DOHH2 (cell line): ENCODE data around the gene TUBE1.

ENCODE experiments used
- H3F3A ChIP-seq: fragments of 200-600 bp; sonication (generic), shearing (Covaris generic); 2 replicates; pipeline ENCODE4 v1.6.0; 2016; ENCODE audit warnings: antibody characterized with exemption, mild to moderate bottlenecking; ENCODE audit not compliant: control insufficient read depth, insufficient read depth
- H3K27ac ChIP-seq: fragments of 200-600 bp; sonication (generic); 2 replicates; pipeline ENCODE4 v1.5.1; 2014; ENCODE audit warnings: low read depth, mild to moderate bottlenecking, low read length, moderate library complexity
- H3K27me3 ChIP-seq: fragments of 200-600 bp; sonication (generic); 2 replicates; pipeline ENCODE4 v1.6.1; 2014; ENCODE audit warnings: mild to moderate bottlenecking, low read length, mixed read lengths; ENCODE audit not compliant: control insufficient read depth
- H3K36me3 ChIP-seq: fragments of 200-600 bp; sonication (generic); 2 replicates; pipeline ENCODE4 v1.6.1; 2014; ENCODE audit warnings: mild to moderate bottlenecking, low read length, moderate library complexity, mixed read lengths; ENCODE audit not compliant: control insufficient read depth
- H3K4me1 ChIP-seq: fragments of 200-600 bp; sonication (generic); 2 replicates; pipeline ENCODE4 v1.6.1; 2014; ENCODE audit warnings: mild to moderate bottlenecking, low read length, mixed read lengths; ENCODE audit not compliant: control insufficient read depth
- H3K4me2 ChIP-seq: fragments of 200-600 bp; sonication (generic); 2 replicates; pipeline ENCODE4 v1.6.0; 2014; ENCODE audit warnings: mild to moderate bottlenecking, low read length, moderate library complexity
- H3K4me3 ChIP-seq: fragments of 200-600 bp; sonication (generic); 2 replicates; pipeline ENCODE4 v1.5.1; 2014; ENCODE audit warnings: mild to moderate bottlenecking, low read length, mixed read lengths
- H3K79me2 ChIP-seq: fragments of 200-600 bp; sonication (generic); 2 replicates; pipeline ENCODE4 v1.6.1; 2014; ENCODE audit warnings: mild to moderate bottlenecking, low read length, mixed read lengths; ENCODE audit not compliant: control insufficient read depth
- H3K9me2 ChIP-seq: fragments of 200-600 bp; sonication (generic); replicated peaks from 2 replicates; pipeline ENCODE4 v1.6.1; 2014; ENCODE audit warnings: mild to moderate bottlenecking, low read length, mixed read lengths; ENCODE audit not compliant: control insufficient read depth
- H3K9me3 ChIP-seq: fragments of 200-600 bp; sonication (generic); 2 replicates; pipeline ENCODE4 v1.6.1; 2014; ENCODE audit warnings: antibody characterized with exemption, low read length, mixed read lengths; ENCODE audit not compliant: control insufficient read depth, insufficient read depth
- H4K20me1 ChIP-seq: fragments of 200-600 bp; sonication (generic); 2 replicates; pipeline ENCODE4 v1.6.0; 2014; ENCODE audit warnings: low read depth, mild to moderate bottlenecking, antibody characterized with exemption, low read length, moderate library complexity; ENCODE audit not compliant: control insufficient read depth, insufficient read depth
- CTCF ChIP-seq: fragments of 200-600 bp; sonication (generic); IDR thresholded peaks from one replicate; pipeline ENCODE4 v1.5.1; 2014; ENCODE audit warnings: antibody characterized with exemption, mild to moderate bottlenecking, low read depth, low read length; ENCODE audit not compliant: poor library complexity, severe bottlenecking
- EZH2phosphoT487 ChIP-seq: fragments of 200-600 bp; sonication (generic); IDR thresholded peaks from 2 replicates; pipeline ENCODE4 v1.6.1; 2017; ENCODE audit warnings: borderline replicate concordance, mild to moderate bottlenecking, antibody characterized with exemption, low read length, moderate library complexity, mixed read lengths

TUBE1 gene

GRCh38 chr6:112039431-112039770 lies 47.9 kb downstream of the TUBE1 start:
- peaks cover 6% of the 10 kb centered on the region for H3K4me1 ChIP-seq
- no peaks in the 10 kb centered on the region; the same call in 1 of the 2 replicates for H3F3A ChIP-seq
- H4K20me1 ChIP-seq, result no peaks in the 10 kb centered on the region
- no peaks in the 10 kb centered on the region for H3K79me2 ChIP-seq
- no peak overlapping the region for H3K4me3 ChIP-seq
- TF ChIP-seq EZH2phosphoT487 (no peak), CTCF (no peak)
- H3K27ac ChIP-seq, result no peak overlapping the region
- H3K4me2 ChIP-seq, result no peak overlapping the region
- no peaks in the 10 kb centered on the region for H3K9me2 ChIP-seq
- no peaks in the 10 kb centered on the region for H3K9me3 ChIP-seq
- H3K36me3 ChIP-seq, result no peaks in the 10 kb centered on the region
- H3K27me3 ChIP-seq, result no peaks in the 10 kb centered on the region

GRCh38 chr6:112038756-112039430 lies 48.4 kb downstream of the TUBE1 start:
- H3K9me2 ChIP-seq, result no peaks in the 10 kb centered on the region
- no peak overlapping the region for H3K4me3 ChIP-seq
- H3K36me3 ChIP-seq, result no peaks in the 10 kb centered on the region
- no peak overlapping the region for H3K4me2 ChIP-seq
- H4K20me1 ChIP-seq, result no peaks in the 10 kb centered on the region
- H3K79me2 ChIP-seq, result no peaks in the 10 kb centered on the region
- H3K4me1 ChIP-seq, result peaks cover 6% of the 10 kb centered on the region
- no peaks in the 10 kb centered on the region for H3K9me3 ChIP-seq
- H3F3A ChIP-seq, result no peaks in the 10 kb centered on the region; the same call in 1 of the 2 replicates
- H3K27ac ChIP-seq, result no peak overlapping the region
- H3K27me3 ChIP-seq, result no peaks in the 10 kb centered on the region; the same call in 1 of the 2 replicates
- TF ChIP-seq CTCF, result no peak
- TF ChIP-seq EZH2phosphoT487, result no peak

- peaks cover 6% of the 10 kb centered on the region for H3K4me1 ChIP-seq
- no peak overlapping the region for H3K27ac ChIP-seq
- peaks cover 5% of the 10 kb centered on the region; the same call in 1 of the 2 replicates for H3K27me3 ChIP-seq
- H3K79me2 ChIP-seq, result no peaks in the 10 kb centered on the region
- no peak overlapping the region for H3K4me3 ChIP-seq
- H3K4me2 ChIP-seq, result no peak overlapping the region
- TF ChIP-seq EZH2phosphoT487 (no peak), CTCF (no peak)
- H3K9me2 ChIP-seq, result no peaks in the 10 kb centered on the region
- H3F3A ChIP-seq, result no peaks in the 10 kb centered on the region; the same call in 1 of the 2 replicates
- no peaks in the 10 kb centered on the region for H3K9me3 ChIP-seq
- H3K36me3 ChIP-seq, result no peaks in the 10 kb centered on the region
- no peaks in the 10 kb centered on the region for H4K20me1 ChIP-seq
Measured at GRCh38 chr6:112038268-112038667, 49.0 kb downstream of the TUBE1 start.
